HG02852 (cell line): ENCODE results near the gene F7.
"Not testable (repeated sequence)": the region's sequence is repeated elsewhere in the genome, so short reads cannot be mapped to it uniquely, and the experiment has no call there.

Experiments
- ATAC-seq: cut with Tn5 transposase; IDR thresholded peaks from one replicate; pipeline ENCODE4 v1.9.1; 2021; ENCODE audit warnings: mild to moderate bottlenecking, moderate library complexity; ENCODE audit not compliant: unreplicated experiment

Gene F7

GRCh38 chr13:113098162-113098732 lies 7.3 kb upstream of the F7 start:
- ATAC-seq, result no peak

GRCh38 chr13:113099142-113099541 lies 6.4 kb upstream of the F7 start:
- ATAC-seq, result no peak

- ATAC-seq, result not testable (repeated sequence)
Measured at GRCh38 chr13:113102302-113102701, 3.3 kb upstream of the F7 start.

GRCh38 chr13:113102727-113103126 lies 2.9 kb upstream of the F7 start:
- ATAC-seq, result no peak

GRCh38 chr13:113103646-113104045 lies 1.9 kb upstream of the F7 start:
- no peak for ATAC-seq

GRCh38 chr13:113105921-113106452 lies 396 bp downstream of the F7 start:
- no peak for ATAC-seq

- ATAC-seq, result no peak
Measured at GRCh38 chr13:113106711-113107351, 1.2 kb downstream of the F7 start.

GRCh38 chr13:113108521-113108920 lies 2.9 kb downstream of the F7 start:
- ATAC-seq, result not testable (repeated sequence)

- no peak for ATAC-seq
Measured at GRCh38 chr13:113109151-113110047, 3.8 kb downstream of the F7 start.

- no peak for ATAC-seq
Measured at GRCh38 chr13:113110048-113110851, 4.7 kb downstream of the F7 start.

- no peak for ATAC-seq
Measured at GRCh38 chr13:113110852-113111315, 5.3 kb downstream of the F7 start.

- ATAC-seq, result not testable (repeated sequence)
Measured at GRCh38 chr13:113111821-113112220, 6.2 kb downstream of the F7 start.

- not testable (repeated sequence) for ATAC-seq
Measured at GRCh38 chr13:113112475-113112874, 6.9 kb downstream of the F7 start.

GRCh38 chr13:113112893-113113845 lies 7.6 kb downstream of the F7 start:
- no peak for ATAC-seq

GRCh38 chr13:113113846-113114271 lies 8.3 kb downstream of the F7 start:
- no peak for ATAC-seq

- ATAC-seq, result no peak
Measured at GRCh38 chr13:113114511-113115362, 9.1 kb downstream of the F7 start.

GRCh38 chr13:113115363-113116205 lies 10.0 kb downstream of the F7 start:
- no peak for ATAC-seq
